ENCODE measurements around the gene OSBPL2.

DNA sequence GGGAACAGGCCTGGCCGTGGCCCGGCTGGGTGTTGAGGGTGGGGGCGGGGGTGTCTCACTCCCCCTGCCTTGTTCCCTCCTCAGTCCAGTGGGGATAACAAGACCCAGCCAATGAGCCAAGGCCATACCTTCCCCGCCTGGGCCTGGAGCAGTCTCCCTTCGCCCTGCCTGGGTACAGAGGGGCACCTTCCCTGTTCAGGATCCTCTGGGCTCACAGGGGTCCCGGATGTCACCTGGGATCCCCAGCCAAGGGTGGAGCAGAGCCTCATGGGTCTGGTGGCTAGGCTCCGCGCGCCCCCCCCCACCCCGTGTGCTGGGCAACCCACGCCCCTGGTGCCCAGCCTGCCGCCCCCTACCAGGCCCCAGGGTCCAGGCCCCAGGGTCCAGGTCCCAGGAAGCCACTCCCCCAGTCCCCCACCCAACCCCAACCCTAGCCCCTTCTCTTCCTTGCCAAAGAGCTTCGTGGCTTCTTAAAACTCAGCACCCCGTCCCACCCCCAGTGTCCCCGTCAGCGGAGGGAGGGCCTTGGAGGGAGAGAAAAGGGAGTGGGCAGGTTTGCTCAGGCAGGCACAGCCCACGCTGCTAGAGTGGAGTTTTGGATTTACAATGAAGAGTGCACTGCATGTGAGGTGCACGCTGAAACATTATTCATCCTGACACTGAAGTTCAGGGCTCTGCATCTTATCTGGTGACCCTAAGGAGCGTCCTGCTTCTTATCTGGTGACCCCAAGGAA is 30.1 kb upstream of the OSBPL2 start:
- no peak for TF ChIP-seq CTCF (IDR thresholded peaks at IDR 0.05; ENCODE audit: low read depth, low read length, missing input control)
- TF ChIP-seq RAD21 (IDR thresholded peaks at IDR 0.05), result no peak
- TF ChIP-seq, protein P1, sequence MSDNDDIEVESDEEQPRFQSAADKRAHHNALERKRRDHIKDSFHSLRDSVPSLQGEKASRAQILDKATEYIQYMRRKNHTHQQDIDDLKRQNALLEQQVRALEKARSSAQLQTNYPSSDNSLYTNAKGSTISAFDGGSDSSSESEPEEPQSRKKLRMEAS (IDR thresholded peaks at IDR 0.05), result no peak
- TF ChIP-seq JUND (IDR thresholded peaks at IDR 0.05), result no peak

Data from liver (tissue), 3 donors.